OCI-LY1 (cell line): ENCODE data around the gene ACO2.

Experiments
- H2AFZ ChIP-seq: fragments of 200-600 bp; sonication (generic), shearing (Covaris generic); 2 replicates; pipeline ENCODE4 v1.6.0; 2014; ENCODE audit warnings: antibody characterized with exemption, mild to moderate bottlenecking, low read length
- H3F3A ChIP-seq: fragments of 200-600 bp; sonication (generic), shearing (Covaris generic); 2 replicates; pipeline ENCODE4 v1.6.0; 2014; ENCODE audit warnings: mild to moderate bottlenecking, antibody characterized with exemption, low read length, moderate library complexity; ENCODE audit not compliant: insufficient read depth
- H3K27ac ChIP-seq: fragments of 200-600 bp; sonication (generic); 2 replicates; pipeline ENCODE4 v1.5.1; 2014; ENCODE audit warnings: low read length, mixed run types, mild to moderate bottlenecking, low read depth; ENCODE audit not compliant: poor library complexity, severe bottlenecking
- H3K27me3 ChIP-seq: fragments of 200-600 bp; sonication (generic); 2 replicates; pipeline ENCODE4 v1.6.0; 2014; ENCODE audit warnings: antibody characterized with exemption, mild to moderate bottlenecking, low read length, moderate library complexity; ENCODE audit not compliant: insufficient read depth
- H3K36me3 ChIP-seq: fragments of 200-600 bp; sonication (generic); 2 replicates; pipeline ENCODE4 v1.6.1; 2014; ENCODE audit warnings: mild to moderate bottlenecking, antibody characterized with exemption, low read length, moderate library complexity, mixed read lengths; ENCODE audit not compliant: insufficient read depth
- H3K4me1 ChIP-seq: fragments of 200-600 bp; sonication (generic); 2 replicates; pipeline ENCODE4 v1.5.1; 2014; ENCODE audit warnings: mild to moderate bottlenecking, low read length, moderate library complexity; ENCODE audit not compliant: insufficient read depth, severe bottlenecking
- H3K4me2 ChIP-seq: fragments of 200-600 bp; sonication (generic), shearing (Covaris generic); 2 replicates; pipeline ENCODE4 v1.6.1; 2014; ENCODE audit warnings: low read length
- H3K4me3 ChIP-seq: fragments of 200-600 bp; sonication (generic); 2 replicates; pipeline ENCODE4 v1.5.1; 2014; ENCODE audit warnings: low read length, low read depth, mild to moderate bottlenecking, mixed read lengths; ENCODE audit not compliant: poor library complexity, severe bottlenecking
- H3K79me2 ChIP-seq: fragments of 200-600 bp; shearing (Covaris generic); 2 replicates; pipeline ENCODE4 v1.6.1; 2016; ENCODE audit warnings: mixed run types, low read length, mixed read lengths; ENCODE audit not compliant: insufficient read depth
- H3K9ac ChIP-seq: fragments of 200-600 bp; sonication (generic), shearing (Covaris generic); 2 replicates; pipeline ENCODE4 v1.6.1; 2014; ENCODE audit warnings: mild to moderate bottlenecking, low read length, mixed read lengths
- H3K9me2 ChIP-seq: fragments of 200-600 bp; sonication (generic), shearing (Covaris generic); 2 replicates; pipeline ENCODE4 v1.6.1; 2014; ENCODE audit warnings: low read depth, mild to moderate bottlenecking, low read length, mixed read lengths
- H3K9me3 ChIP-seq: fragments of 200-600 bp; shearing (Covaris generic); 2 replicates; pipeline ENCODE4 v1.6.1; 2014; ENCODE audit warnings: low read length, mixed read lengths
- H4K20me1 ChIP-seq: fragments of 200-600 bp; sonication (generic), shearing (Covaris generic); 2 replicates; pipeline ENCODE4 v1.6.0; 2016; ENCODE audit warnings: mild to moderate bottlenecking, low read length; ENCODE audit not compliant: insufficient read depth
- CTCF ChIP-seq: fragments of 200-600 bp; sonication (generic), shearing (Covaris generic); IDR thresholded peaks from 2 replicates; pipeline ENCODE4 v1.5.1; 2017; ENCODE audit warnings: mild to moderate bottlenecking, antibody characterized with exemption, low read length, moderate library complexity, mixed read lengths
- EZH2 ChIP-seq: fragments of 200-600 bp; sonication (generic), shearing (Covaris generic); IDR thresholded peaks from 2 replicates; pipeline ENCODE4 v1.8.0; 2017; ENCODE audit warnings: borderline replicate concordance, mixed run types, mild to moderate bottlenecking, antibody characterized with exemption, low read length, moderate library complexity, mixed read lengths

Gene ACO2

GRCh38 chr22:41567512-41567768 is 98.5 kb downstream of the ACO2 start:
- H3K4me1 ChIP-seq, result no peaks in the 10 kb centered on the region
- no peaks in the 10 kb centered on the region for H4K20me1 ChIP-seq
- no peak overlapping the region for H2AFZ ChIP-seq
- H3K27ac ChIP-seq, result no peak overlapping the region
- no peak overlapping the region for H3K4me3 ChIP-seq
- H3K27me3 ChIP-seq, result no peaks in the 10 kb centered on the region; the same call in 1 of the 2 replicates
- TF ChIP-seq CTCF, result no peak
- TF ChIP-seq EZH2, result no peak
- no peaks in the 10 kb centered on the region for H3K9me2 ChIP-seq
- H3K9ac ChIP-seq, result no peak overlapping the region
- no peaks in the 10 kb centered on the region for H3K9me3 ChIP-seq
- H3K4me2 ChIP-seq, result no peak overlapping the region
- H3K36me3 ChIP-seq, result no peaks in the 10 kb centered on the region
- H3F3A ChIP-seq, result no peaks in the 10 kb centered on the region
- H3K79me2 ChIP-seq, result no peaks in the 10 kb centered on the region

- no peak overlapping the region for H3K9ac ChIP-seq
- H3K4me3 ChIP-seq, result no peak overlapping the region
- H3K79me2 ChIP-seq, result no peaks in the 10 kb centered on the region
- H3F3A ChIP-seq, result no peaks in the 10 kb centered on the region
- TF ChIP-seq EZH2, result no peak
- TF ChIP-seq CTCF, result no peak
- no peaks in the 10 kb centered on the region; the same call in 1 of the 2 replicates for H3K27me3 ChIP-seq
- H3K27ac ChIP-seq, result no peak overlapping the region
- H3K9me2 ChIP-seq, result no peaks in the 10 kb centered on the region
- no peaks in the 10 kb centered on the region for H3K4me1 ChIP-seq
- no peaks in the 10 kb centered on the region for H3K36me3 ChIP-seq
- H3K9me3 ChIP-seq, result no peaks in the 10 kb centered on the region
- no peak overlapping the region for H3K4me2 ChIP-seq
- H2AFZ ChIP-seq, result no peak overlapping the region
- H4K20me1 ChIP-seq, result no peaks in the 10 kb centered on the region
These were observed 99.9 kb downstream of the ACO2 start for GRCh38 chr22:41568811-41569210.

DNA sequence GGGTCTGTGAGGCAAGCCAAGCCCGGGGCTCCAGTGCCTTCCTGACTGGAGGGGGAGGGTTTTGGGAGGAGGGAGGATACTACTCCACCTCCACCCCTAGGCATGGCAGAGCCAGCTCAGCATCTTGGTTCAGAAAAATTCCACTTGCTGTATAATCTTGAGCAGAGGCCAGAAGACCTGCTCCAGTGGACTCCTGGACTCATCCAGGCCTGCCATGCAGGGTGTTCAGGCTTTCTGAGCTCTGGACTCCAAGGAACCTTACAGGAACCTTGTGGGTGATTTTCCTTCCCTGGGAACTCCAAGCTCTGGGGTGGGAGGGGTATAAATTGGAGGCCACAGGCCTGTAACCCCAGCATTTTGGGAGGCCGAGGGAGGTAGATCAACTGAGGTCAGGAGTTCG is 101.3 kb downstream of the ACO2 start:
- Histone ChIP-seq H3K9me2 (no peaks in the 10 kb centered on the region), H3K27me3 (no peaks in the 10 kb centered on the region), H3K36me3 (no peaks in the 10 kb centered on the region), H3K4me3 (no peak overlapping the region), H4K20me1 (no peaks in the 10 kb centered on the region), H3F3A (no peaks in the 10 kb centered on the region), H3K4me1 (no peaks in the 10 kb centered on the region), H3K4me2 (no peak overlapping the region), H2AFZ (no peak overlapping the region), H3K27ac (no peak overlapping the region), H3K9ac (no peak overlapping the region), H3K79me2 (no peaks in the 10 kb centered on the region), H3K9me3 (no peaks in the 10 kb centered on the region)
- no peak for TF ChIP-seq CTCF
- no peak for TF ChIP-seq EZH2
